HepG2 (cell line): ENCODE measurements around the gene URM1.

Experiments used
- CAMTA2 ChIP-seq: sonication (generic); formaldehyde crosslinking; IDR thresholded peaks from 2 replicates; pipeline ENCODE4 v1.4.0; 2020; ENCODE audit warnings: mild to moderate bottlenecking, missing genetic modification reagents, borderline replicate concordance
- EP300 ChIP-seq, 3 experiments: sonication (generic) in 1 of 3; formaldehyde crosslinking in 1 of 3; IDR thresholded peaks; 2 replicates each; pipeline versions ENCODE4 v1.5.1 to v1.6.1; 2011 to 2020; ENCODE audit warnings: low read depth in 2 of 3, low read length in 2 of 3, borderline replicate concordance in 1 of 3, improper control_type of control experiment in 1 of 3, mild to moderate bottlenecking in 1 of 3, missing genetic modification reagents in 1 of 3, moderate library complexity in 1 of 3
- GABPB1 ChIP-seq: IDR thresholded peaks from 2 replicates; pipeline ENCODE4 v1.6.1; 2016; ENCODE audit warnings: mild to moderate bottlenecking, missing genetic modification reagents, moderate library complexity, missing compliant biosample characterization
- NAIF1 ChIP-seq: sonication (generic); formaldehyde crosslinking; IDR thresholded peaks from 2 replicates; pipeline ENCODE4 v1.5.0; 2020; ENCODE audit warnings: mild to moderate bottlenecking, missing genetic modification reagents, borderline replicate concordance
- POLR2A ChIP-seq, 2 experiments: IDR thresholded peaks; 2 replicates each; pipeline ENCODE4 v1.6.1; 2011; ENCODE audit warnings: low read depth in 2 of 2, low read length in 2 of 2, mild to moderate bottlenecking in 1 of 2, moderate library complexity in 1 of 2; ENCODE audit not compliant: insufficient read depth in 1 of 2
- TAF1 ChIP-seq: sonication (generic); formaldehyde crosslinking; IDR thresholded peaks from 2 replicates; pipeline ENCODE4 v1.4.0; 2020; ENCODE audit warnings: missing genetic modification reagents
- TCF12 ChIP-seq, 2 experiments: fragments of 450-650 bp in 1 of 2; sonication (generic) in 1 of 2; formaldehyde crosslinking in 1 of 2; IDR thresholded peaks; 2 replicates each; pipeline versions ENCODE4 v1.6.1 to v1.8.0; 2017 to 2022; ENCODE audit warnings: antibody characterized with exemption in 1 of 2, mild to moderate bottlenecking in 1 of 2, missing genetic modification reagents in 1 of 2, moderate library complexity in 1 of 2
- ZNF766 ChIP-seq: sonication (generic); formaldehyde crosslinking; IDR thresholded peaks from 2 replicates; pipeline ENCODE4 v1.5.0; 2020; ENCODE audit warnings: missing genetic modification reagents, borderline replicate concordance
- TF ChIP-seq, protein P1 (sequence below): sonication (generic); formaldehyde crosslinking; IDR thresholded peaks from 2 replicates; pipeline ENCODE4 v1.8.1; 2023; ENCODE audit warnings: mild to moderate bottlenecking, moderate library complexity, missing genetic modification reagents
- TF ChIP-seq, protein P2 (sequence below), 2 experiments: sonication (generic) in 1 of 2; formaldehyde crosslinking in 1 of 2; IDR thresholded peaks; 2 replicates each; pipeline versions ENCODE4 v1.5.1 to v1.6.1; 2011 to 2020; ENCODE audit warnings: borderline replicate concordance in 1 of 2, low read depth in 1 of 2, low read length in 1 of 2, mild to moderate bottlenecking in 1 of 2, missing genetic modification reagents in 1 of 2, moderate library complexity in 1 of 2

DNA sequence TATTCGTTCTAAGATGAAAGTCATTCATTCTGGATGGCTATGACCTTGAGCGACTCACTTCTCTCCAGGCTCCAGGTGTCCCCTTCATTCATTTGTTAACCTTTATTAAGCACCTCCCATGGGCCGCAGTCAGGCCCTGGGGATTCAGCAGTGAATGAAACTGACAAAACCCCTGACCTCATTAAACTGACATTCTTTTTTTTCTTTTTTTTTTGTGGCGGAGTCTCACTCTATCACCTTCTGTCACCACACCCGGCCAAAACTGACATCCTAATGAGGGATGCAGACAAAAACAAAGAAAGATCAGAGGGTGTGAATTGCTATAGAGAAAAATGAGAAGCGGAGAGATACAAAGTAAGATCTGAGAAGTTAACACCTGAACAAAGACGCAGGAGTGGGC lies 68.1 kb downstream of the URM1 start:
- TF ChIP-seq POLR2A (IDR thresholded peaks at IDR 0.05; ENCODE audit: insufficient read depth in 1 of 2, low read depth in 2 of 2, low read length in 2 of 2) (no peak), CAMTA2 (CRISPR knock-in tag) (no peak), EP300 (IDR thresholded peaks at IDR 0.05; ENCODE audit: low read depth in 2 of 2, low read length in 2 of 2) (no peak), EP300 (CRISPR knock-in tag; IDR thresholded peaks at IDR 0.05; ENCODE audit: borderline replicate concordance) (no peak), ZNF766 (CRISPR knock-in tag) (no peak), GABPB1 (CRISPR knock-in tag) (no peak), TAF1 (CRISPR knock-in tag) (no peak), NAIF1 (CRISPR knock-in tag) (no peak), TCF12 (IDR thresholded peaks at IDR 0.05) (no peak), TCF12 (CRISPR knock-in tag; IDR thresholded peaks at IDR 0.05) (no peak)
- TF ChIP-seq, protein P1, sequence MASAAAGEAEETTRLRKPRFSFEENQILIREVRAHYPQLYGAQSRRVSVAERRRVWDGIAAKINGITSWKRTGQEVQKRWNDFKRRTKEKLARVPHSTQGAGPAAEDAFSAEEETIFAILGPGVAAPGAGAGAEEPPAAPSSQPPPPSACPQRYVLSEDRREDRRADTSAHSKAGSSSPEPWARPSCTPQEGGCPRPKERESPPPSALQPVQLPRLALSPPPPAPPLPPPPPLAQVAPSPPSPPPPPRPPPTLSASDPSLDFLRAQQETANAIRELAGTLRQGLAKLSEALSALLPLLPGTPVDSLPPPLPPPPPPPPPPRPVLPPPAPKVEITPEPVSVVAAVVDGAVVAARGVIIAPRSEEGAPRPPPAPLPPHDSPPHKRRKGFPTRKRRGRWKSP (CRISPR knock-in tag) = no peak
- TF ChIP-seq, protein P2, sequence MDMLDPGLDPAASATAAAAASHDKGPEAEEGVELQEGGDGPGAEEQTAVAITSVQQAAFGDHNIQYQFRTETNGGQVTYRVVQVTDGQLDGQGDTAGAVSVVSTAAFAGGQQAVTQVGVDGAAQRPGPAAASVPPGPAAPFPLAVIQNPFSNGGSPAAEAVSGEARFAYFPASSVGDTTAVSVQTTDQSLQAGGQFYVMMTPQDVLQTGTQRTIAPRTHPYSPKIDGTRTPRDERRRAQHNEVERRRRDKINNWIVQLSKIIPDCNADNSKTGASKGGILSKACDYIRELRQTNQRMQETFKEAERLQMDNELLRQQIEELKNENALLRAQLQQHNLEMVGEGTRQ (IDR thresholded peaks at IDR 0.05; ENCODE audit: low read depth, low read length) = no peak
- TF ChIP-seq, protein P2 (CRISPR knock-in tag; IDR thresholded peaks at IDR 0.05; ENCODE audit: borderline replicate concordance) = no peak
